ENCODE results near the gene IGFL1. TPM values are rescaled to one million over a fixed set of nuclear protein-coding genes. Genes with fewer than 3 reads are reported as not detected.
"Not testable (repeated sequence)": the region's sequence is repeated elsewhere in the genome, so short reads cannot be mapped to it uniquely, and the experiment has no call there.

IGFL1 gene
- total RNA-seq, 3 donors from 2014 or later, result not detected

GRCh38 chr19:46204008-46204407 is 25.5 kb upstream of the IGFL1 start:
- H3K4me1 ChIP-seq (ENCODE audit: low read depth), result no peaks in the 10 kb centered on the region
- H3K9me3 ChIP-seq, result no peaks in the 10 kb centered on the region
- no peak for TF ChIP-seq CTCF (IDR thresholded peaks at IDR 0.05)
- DNase-seq, result no peak
- intact Hi-C loops (cut with DNase I, micrococcal nuclease), result no loop called here
- H3K4me3 ChIP-seq, result no peak overlapping the region
- H3K36me3 ChIP-seq (ENCODE audit: low read depth), result no peaks in the 10 kb centered on the region
- no peak for ATAC-seq

GRCh38 chr19:46205183-46205984 is 24.2 kb upstream of the IGFL1 start:
- TF ChIP-seq CTCF (IDR thresholded peaks at IDR 0.05), result no peak
- intact Hi-C loops (cut with DNase I, micrococcal nuclease), result no loop called here
- H3K4me1 ChIP-seq (ENCODE audit: low read depth), result no peaks in the 10 kb centered on the region

GRCh38 chr19:46206176-46206575 is 23.4 kb upstream of the IGFL1 start:
- intact Hi-C loops (cut with DNase I, micrococcal nuclease), result no loop called here
- Histone ChIP-seq H3K4me3 (no peak overlapping the region), H3K36me3 (ENCODE audit: low read depth) (no peaks in the 10 kb centered on the region), H3K4me1 (ENCODE audit: low read depth) (no peaks in the 10 kb centered on the region), H3K9me3 (no peaks in the 10 kb centered on the region)
- no peak for ATAC-seq
- TF ChIP-seq CTCF (IDR thresholded peaks at IDR 0.05), result no peak
- DNase-seq, result no peak

More at GRCh38 chr19:46205183-46205984, 24.2 kb upstream of the IGFL1 start:
- Histone ChIP-seq H3K36me3 (ENCODE audit: low read depth) (no peaks in the 10 kb centered on the region), H3K4me3 (no peak overlapping the region), H3K9me3 (no peaks in the 10 kb centered on the region)
- DNase-seq, result no peak
- no peak for ATAC-seq

DNA sequence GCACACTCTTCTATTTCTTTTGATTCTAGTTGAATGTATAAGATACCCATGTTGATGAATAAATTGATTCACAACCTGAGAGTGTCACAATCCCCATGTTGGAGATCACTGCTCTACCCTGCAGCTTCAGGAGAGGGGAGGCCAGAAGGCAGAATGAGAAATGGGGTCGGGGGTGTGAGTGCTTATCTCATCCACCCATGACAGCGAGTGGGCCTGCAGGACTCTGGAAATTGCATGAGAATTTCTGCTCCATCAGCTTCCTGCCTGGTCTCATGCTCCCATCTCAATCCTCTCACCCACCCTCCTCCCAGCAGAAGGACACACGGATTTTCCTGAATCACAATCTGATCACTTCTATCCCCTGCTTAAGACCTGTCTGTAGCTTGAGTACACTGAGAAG is 22.9 kb upstream of the IGFL1 start:
- TF ChIP-seq CTCF (IDR thresholded peaks at IDR 0.05), result no peak
- no peaks in the 10 kb centered on the region for H3K4me1 ChIP-seq (ENCODE audit: low read depth)
- H3K36me3 ChIP-seq (ENCODE audit: low read depth), result no peaks in the 10 kb centered on the region
- DNase-seq (no peak), ATAC-seq (no peak)
- no peak overlapping the region for H3K4me3 ChIP-seq
- intact Hi-C loops (cut with DNase I, micrococcal nuclease), result no loop called here
- no peaks in the 10 kb centered on the region for H3K9me3 ChIP-seq

DNA sequence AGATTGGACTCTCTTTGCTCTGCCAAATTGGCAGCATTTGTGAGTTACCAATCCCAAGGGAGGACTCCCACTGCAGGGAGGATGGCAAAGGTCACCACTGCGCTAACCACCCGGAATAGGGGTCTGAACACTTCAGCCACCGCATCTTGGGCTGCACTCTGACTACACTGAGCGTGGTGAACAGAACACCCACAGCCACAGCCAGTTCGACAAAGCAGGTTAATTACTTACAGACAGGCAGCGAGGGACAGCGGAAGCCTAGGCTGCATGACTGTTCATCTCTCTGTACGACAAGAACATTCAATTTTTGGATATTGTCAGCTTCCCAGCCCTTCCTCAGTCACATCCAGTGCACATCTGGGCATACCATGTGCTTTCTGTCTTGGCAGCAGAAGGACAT is 21.7 kb upstream of the IGFL1 start:
- H3K9me3 ChIP-seq; H3K36me3 ChIP-seq (ENCODE audit: low read depth); DNase-seq; intact Hi-C loops (cut with DNase I, micrococcal nuclease); H3K4me3 ChIP-seq; ATAC-seq; H3K4me1 ChIP-seq (ENCODE audit: low read depth): not testable (repeated sequence)

- DNase-seq, result peak in 1 of 3 donors; percentile 17
- ATAC-seq, result peak; percentile 90
Measured at GRCh38 chr19:46209051-46209450, 20.5 kb upstream of the IGFL1 start.

More at GRCh38 chr19:46209051-46209450, 20.5 kb upstream of the IGFL1 start:
- no peak for TF ChIP-seq CTCF (IDR thresholded peaks at IDR 0.05)
- no peak overlapping the region for H3K4me3 ChIP-seq
- no peaks in the 10 kb centered on the region for H3K4me1 ChIP-seq (ENCODE audit: low read depth)
- no peaks in the 10 kb centered on the region for H3K36me3 ChIP-seq (ENCODE audit: low read depth)
- intact Hi-C loops (cut with DNase I, micrococcal nuclease), result no loop called here
- H3K9me3 ChIP-seq, result no peaks in the 10 kb centered on the region

Data from mucosa of descending colon (tissue), 3 donors.